ENCODE data around the gene ATP6V1B1. TPM values are rescaled to one million over a fixed set of nuclear protein-coding genes. Genes with fewer than 3 reads are reported as not detected.

The ATP6V1B1 gene
- polyA plus RNA-seq, 3 donors from 2014 or later, result not detected

- Mint-ChIP-seq H3K4me1 (peaks cover 6 to 9% of the 10 kb centered on the region in 2 donors), H3K9me3 (no peaks in the 10 kb centered on the region), H3K27ac (peak overlapping the region in 3 of 6 donors; percentile 3 to 40 (median 24)), H3K36me3 (peaks cover 0 to 3% (median 3%) of the 10 kb centered on the region in 3 donors), H3K4me3 (peak overlapping the region; percentile 82 to 93 (median 86)), H3K27me3 (ENCODE audit: low read depth in 3 of 3) (peaks cover 5 to 13% (median 12%) of the 10 kb centered on the region in 3 donors)
- peak; percentile 73 to 80 (median 77) for DNase-seq
Observed at GRCh38 chr2:70964596-70965386, 29.1 kb downstream of the ATP6V1B1 start.

DNA sequence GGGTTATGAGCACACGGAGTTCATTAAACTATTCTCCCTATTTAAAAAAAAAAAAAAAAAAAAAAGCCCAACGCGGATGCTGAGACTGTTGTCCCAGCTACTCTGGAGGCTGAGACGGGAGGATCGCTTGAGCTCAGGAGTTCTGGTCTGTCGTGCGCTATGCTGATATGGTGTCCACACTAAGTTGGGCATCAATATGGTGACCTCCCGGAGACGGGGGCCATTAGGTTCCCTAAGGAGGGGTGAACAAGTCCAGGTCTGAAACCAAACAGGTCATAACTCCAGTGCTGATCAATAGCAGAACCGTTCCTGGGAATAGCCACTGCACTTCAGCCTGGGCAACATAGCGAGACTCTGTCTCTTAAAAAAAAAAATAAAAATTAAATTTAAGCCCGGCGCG is 29.8 kb downstream of the ATP6V1B1 start:
- H3K27me3 Mint-ChIP-seq (ENCODE audit: low read depth in 3 of 3), result peaks cover 5 to 13% (median 11%) of the 10 kb centered on the region in 3 donors
- peak overlapping the region; percentile 82 to 93 (median 86) for H3K4me3 Mint-ChIP-seq
- H3K9me3 Mint-ChIP-seq, result no peaks in the 10 kb centered on the region
- H3K36me3 Mint-ChIP-seq, result peaks cover 0 to 3% (median 0%) of the 10 kb centered on the region in 3 donors
- H3K4me1 Mint-ChIP-seq, result peaks cover 6 to 9% of the 10 kb centered on the region in 2 donors
- no peak for DNase-seq
- H3K27ac Mint-ChIP-seq, result peak overlapping the region in 1 of 6 donors; percentile 24

GRCh38 chr2:70966681-70967080 is 31.0 kb downstream of the ATP6V1B1 start:
- Mint-ChIP-seq H3K36me3 (peaks cover 0 to 3% (median 0%) of the 10 kb centered on the region in 3 donors), H3K27ac (no peak overlapping the region), H3K27me3 (ENCODE audit: low read depth in 3 of 3) (peaks cover 9 to 12% (median 11%) of the 10 kb centered on the region in 3 donors), H3K4me3 (peak overlapping the region in 2 of 5 donors; percentile 36 to 38), H3K4me1 (peaks cover 6 to 9% of the 10 kb centered on the region in 2 donors), H3K9me3 (no peaks in the 10 kb centered on the region)
- DNase-seq, result no peak

DNA sequence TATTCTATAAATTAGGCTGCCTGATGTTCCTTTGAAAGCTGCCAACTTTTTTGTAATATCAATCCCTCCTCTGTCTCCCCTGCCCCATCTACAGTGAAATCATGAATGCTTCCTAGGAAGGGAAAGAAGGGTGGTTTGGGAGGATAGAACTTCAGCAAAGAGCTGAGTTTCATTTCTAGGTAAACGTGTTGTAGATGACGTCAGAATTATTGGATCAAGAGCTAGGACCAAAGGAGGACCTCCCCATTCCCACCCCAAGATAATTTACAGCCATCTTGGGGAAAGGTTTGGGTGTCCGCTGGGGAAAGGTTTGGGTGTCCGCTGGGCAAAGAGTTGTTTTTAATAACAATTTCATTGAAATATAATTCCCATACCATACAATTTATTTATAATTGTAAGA is 31.5 kb downstream of the ATP6V1B1 start:
- Mint-ChIP-seq H3K27ac (no peak overlapping the region), H3K4me1 (peaks cover 6 to 9% of the 10 kb centered on the region in 2 donors), H3K4me3 (no peak overlapping the region), H3K27me3 (ENCODE audit: low read depth in 3 of 3) (peaks cover 9 to 11% (median 9%) of the 10 kb centered on the region in 3 donors), H3K9me3 (no peaks in the 10 kb centered on the region), H3K36me3 (peaks cover 0 to 3% (median 0%) of the 10 kb centered on the region in 3 donors)
- DNase-seq, result no peak

DNA sequence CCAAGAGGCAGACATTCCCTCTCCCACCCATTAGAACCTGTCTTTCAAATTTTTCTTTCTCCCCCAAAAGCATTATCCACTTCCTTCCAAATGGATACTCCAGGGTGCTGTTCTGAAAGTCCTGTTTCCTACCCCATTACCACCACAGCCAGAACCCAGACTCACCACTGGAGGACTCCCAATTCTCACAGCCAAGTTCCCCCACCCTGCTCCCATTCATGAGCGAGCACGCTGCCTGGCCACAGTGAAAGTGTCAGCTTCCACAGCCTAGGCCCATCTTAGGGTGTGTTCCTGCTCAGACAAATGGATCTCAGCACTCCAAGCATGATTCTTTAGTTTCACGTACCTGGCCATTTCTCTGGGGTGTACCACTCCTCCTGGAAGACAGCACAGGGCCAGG is 38.9 kb downstream of the ATP6V1B1 start:
- H3K27me3 Mint-ChIP-seq (ENCODE audit: low read depth in 3 of 3), result peaks cover 4 to 14% (median 7%) of the 10 kb centered on the region in 3 donors
- peaks cover 0 to 1% (median 0%) of the 10 kb centered on the region in 6 donors for H3K9me3 Mint-ChIP-seq
- no peak overlapping the region for H3K27ac Mint-ChIP-seq
- DNase-seq, result no peak
- no peak overlapping the region for H3K4me3 Mint-ChIP-seq
- H3K4me1 Mint-ChIP-seq, result peaks cover 17 to 19% of the 10 kb centered on the region in 2 donors
- H3K36me3 Mint-ChIP-seq, result no peaks in the 10 kb centered on the region

- H3K9me3 Mint-ChIP-seq, result peaks cover 0 to 1% (median 0%) of the 10 kb centered on the region in 6 donors
- H3K27me3 Mint-ChIP-seq (ENCODE audit: low read depth in 3 of 3), result peaks cover 4 to 14% (median 4%) of the 10 kb centered on the region in 3 donors
- peak overlapping the region in 4 of 6 donors; percentile 18 to 66 (median 40) for H3K27ac Mint-ChIP-seq
- H3K36me3 Mint-ChIP-seq, result no peaks in the 10 kb centered on the region
- peaks cover 17 to 19% of the 10 kb centered on the region in 2 donors for H3K4me1 Mint-ChIP-seq
- DNase-seq, result no peak
- no peak overlapping the region for H3K4me3 Mint-ChIP-seq
Observed at GRCh38 chr2:70975237-70975636, 39.5 kb downstream of the ATP6V1B1 start.

- peak; percentile 12 to 30 (median 24) for DNase-seq
- peak overlapping the region; percentile 85 to 97 (median 94) for H3K27ac Mint-ChIP-seq
- peaks cover 17 to 19% of the 10 kb centered on the region in 2 donors for H3K4me1 Mint-ChIP-seq
- peaks cover 4 to 8% (median 4%) of the 10 kb centered on the region in 3 donors for H3K27me3 Mint-ChIP-seq (ENCODE audit: low read depth in 3 of 3)
- H3K9me3 Mint-ChIP-seq, result peaks cover 0 to 1% (median 0%) of the 10 kb centered on the region in 6 donors
- no peaks in the 10 kb centered on the region for H3K36me3 Mint-ChIP-seq
- H3K4me3 Mint-ChIP-seq, result peak overlapping the region; percentile 87 to 96 (median 92)
Observed at GRCh38 chr2:70977605-70978205, 42.0 kb downstream of the ATP6V1B1 start.

DNA sequence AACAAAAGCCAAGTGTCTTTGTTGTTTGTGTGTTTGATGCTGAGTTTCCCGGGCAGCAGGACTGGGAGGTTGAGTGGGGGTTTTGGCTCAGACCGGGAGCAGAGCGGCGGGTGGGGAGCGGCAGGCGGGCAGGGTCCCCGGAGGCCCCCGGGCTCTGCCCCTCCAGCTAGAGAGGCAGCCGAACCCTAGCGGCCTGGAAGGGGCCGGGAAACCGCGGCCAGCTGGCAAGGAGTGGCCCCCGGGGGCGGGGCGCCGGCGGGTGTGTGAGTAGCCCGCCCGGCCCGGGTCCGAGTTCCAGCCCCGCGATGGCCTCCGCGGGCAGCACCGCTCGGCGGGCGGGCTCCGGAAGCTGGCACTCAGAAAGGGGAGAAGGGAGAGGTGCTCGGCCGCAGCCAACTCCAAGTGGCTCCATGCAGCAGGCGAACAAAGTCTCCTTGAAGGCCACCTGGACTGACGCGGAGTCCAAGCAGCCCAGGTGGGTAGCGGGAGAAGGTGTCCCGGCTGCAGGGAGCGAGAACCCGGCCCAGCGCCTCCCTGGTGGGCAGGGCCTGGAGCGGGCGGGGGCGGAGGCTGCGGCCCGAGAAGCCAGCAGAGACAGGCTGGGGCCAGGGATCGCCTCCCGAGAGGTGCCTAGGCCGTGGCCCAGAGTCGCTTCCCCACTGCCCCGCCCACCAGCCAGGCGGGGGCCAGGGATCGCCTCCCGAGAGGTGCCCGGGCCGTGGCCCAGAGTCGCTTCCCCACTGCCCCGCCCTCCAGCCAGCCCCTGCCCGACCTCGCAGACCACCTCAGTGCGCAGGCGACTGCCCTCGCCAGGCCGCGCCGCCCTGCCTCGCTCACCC is 42.9 kb downstream of the ATP6V1B1 start, which contains the start of gene ANKRD53:
Gene ANKRD53, plus strand, starts transcription at position 290 of the 839 bp plus-strand sequence. Its CDS starts 16 bp downstream, at position 306.
- Mint-ChIP-seq H3K27me3 (ENCODE audit: low read depth in 3 of 3) (peaks cover 4 to 8% (median 4%) of the 10 kb centered on the region in 3 donors), H3K4me1 (peaks cover 17 to 19% of the 10 kb centered on the region in 2 donors), H3K4me3 (peak within 1 kb of the TSS; percentile 87 to 96 (median 92)), H3K27ac (peak within 1 kb of the TSS; percentile 85 to 97 (median 94)), H3K36me3 (no peaks in the 10 kb centered on the region), H3K9me3 (peaks cover 0 to 1% (median 0%) of the 10 kb centered on the region in 6 donors)
- DNase-seq, result peak; percentile 18 to 26 (median 20)

- peak overlapping the region; percentile 65 to 82 (median 74) for H3K4me3 Mint-ChIP-seq
- peaks cover 18 to 19% of the 10 kb centered on the region in 2 donors for H3K4me1 Mint-ChIP-seq
- peaks cover 2 to 8% (median 4%) of the 10 kb centered on the region in 3 donors for H3K27me3 Mint-ChIP-seq (ENCODE audit: low read depth in 3 of 3)
- no peaks in the 10 kb centered on the region for H3K36me3 Mint-ChIP-seq
- DNase-seq, result no peak
- peak overlapping the region in 3 of 6 donors; percentile 65 to 72 (median 68) for H3K27ac Mint-ChIP-seq
- H3K9me3 Mint-ChIP-seq, result peaks cover 0 to 1% (median 0%) of the 10 kb centered on the region in 6 donors
Observed at GRCh38 chr2:70979180-70979488, 43.4 kb downstream of the ATP6V1B1 start.

DNA sequence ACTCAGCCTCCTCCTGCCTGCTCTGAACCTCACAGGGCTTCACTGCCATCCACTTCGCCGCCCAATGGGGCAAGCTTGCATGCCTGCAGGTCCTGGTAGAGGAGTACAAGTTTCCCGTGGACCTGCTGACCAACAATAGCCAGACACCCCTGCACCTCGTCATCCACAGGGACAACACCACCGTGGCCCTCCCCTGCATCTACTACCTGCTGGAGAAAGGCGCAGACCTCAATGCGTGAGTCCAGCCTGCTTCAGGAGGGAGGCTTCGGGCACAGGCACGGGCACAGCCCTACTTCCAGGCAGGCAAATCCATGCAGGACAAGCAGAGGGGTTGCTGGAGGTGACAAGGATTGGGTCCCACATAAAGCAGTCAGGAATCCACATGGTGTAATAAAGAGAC is 43.9 kb downstream of the ATP6V1B1 start:
- no peak for DNase-seq
- Mint-ChIP-seq H3K27ac (peak overlapping the region in 2 of 6 donors; percentile 65 to 68), H3K27me3 (ENCODE audit: low read depth in 3 of 3) (peaks cover 2 to 8% (median 4%) of the 10 kb centered on the region in 3 donors), H3K9me3 (peaks cover 0 to 1% (median 0%) of the 10 kb centered on the region in 6 donors), H3K4me1 (peaks cover 23 to 24% of the 10 kb centered on the region in 2 donors), H3K4me3 (peak overlapping the region; percentile 65 to 82 (median 74)), H3K36me3 (no peaks in the 10 kb centered on the region)

GRCh38 chr2:70981421-70981820 is 45.7 kb downstream of the ATP6V1B1 start:
- no peak for DNase-seq
- Mint-ChIP-seq H3K36me3 (peaks cover 0 to 7% (median 3%) of the 10 kb centered on the region in 3 donors), H3K4me3 (no peak overlapping the region), H3K9me3 (peaks cover 0 to 1% (median 0%) of the 10 kb centered on the region in 6 donors), H3K4me1 (peaks cover 35 to 37% of the 10 kb centered on the region in 2 donors), H3K27ac (peak overlapping the region in 1 of 6 donors; percentile 18), H3K27me3 (ENCODE audit: low read depth in 3 of 3) (peaks cover 2 to 8% (median 4%) of the 10 kb centered on the region in 3 donors)

DNA sequence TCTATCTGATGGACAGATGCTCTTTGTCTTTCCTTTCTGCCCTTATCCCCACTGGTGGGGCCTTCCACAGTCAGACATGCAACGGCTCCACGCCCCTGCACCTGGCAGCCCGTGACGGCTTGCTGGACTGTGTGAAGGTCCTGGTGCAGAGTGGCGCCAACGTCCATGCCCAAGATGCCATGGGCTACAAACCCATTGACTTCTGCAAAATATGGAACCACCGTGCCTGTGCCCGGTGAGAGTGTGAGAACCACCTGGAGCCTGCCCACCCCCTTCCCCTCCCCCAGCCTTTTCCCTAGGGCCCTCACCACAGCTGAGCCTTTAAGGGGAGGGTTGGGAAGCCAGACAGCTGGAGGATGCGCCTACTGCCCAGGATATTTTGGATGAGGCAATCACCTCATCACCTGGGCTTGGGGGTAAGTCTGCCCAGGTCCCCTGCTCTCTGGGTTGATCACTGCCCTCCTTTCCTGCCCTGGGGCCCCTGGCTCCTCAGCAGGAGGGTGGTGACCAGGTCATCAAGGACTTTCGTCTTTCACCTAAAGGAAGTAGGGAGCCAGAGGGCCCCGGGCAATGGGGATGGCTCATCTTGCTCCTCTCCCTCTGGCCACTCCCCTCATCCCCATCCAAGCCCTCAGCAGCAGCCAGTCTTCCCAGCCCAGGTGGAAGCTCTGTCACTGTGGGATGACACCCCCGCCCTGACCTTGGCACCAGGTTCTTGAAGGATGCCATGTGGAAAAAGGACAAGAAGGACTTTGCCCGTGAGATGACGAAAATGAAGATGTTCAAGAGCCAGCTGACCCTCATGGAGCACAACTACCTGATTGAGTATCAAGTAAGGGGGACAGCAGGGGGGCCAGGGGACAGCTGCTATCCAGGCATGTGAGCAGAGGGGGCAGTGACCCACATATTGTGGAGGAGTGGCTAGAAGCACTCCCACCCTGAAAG is 46.4 kb downstream of the ATP6V1B1 start:
- Mint-ChIP-seq H3K27me3 (ENCODE audit: low read depth in 3 of 3) (peaks cover 1 to 2% (median 2%) of the 10 kb centered on the region in 3 donors), H3K36me3 (peaks cover 0 to 11% (median 5%) of the 10 kb centered on the region in 3 donors), H3K4me3 (no peak overlapping the region), H3K27ac (no peak overlapping the region), H3K4me1 (peaks cover 30 to 32% of the 10 kb centered on the region in 2 donors), H3K9me3 (peaks cover 0 to 1% (median 0%) of the 10 kb centered on the region in 6 donors)
- DNase-seq, result no peak
